Left renal cortex interstitium (tissue), 4 donors: Measurements from ENCODE around the gene ULK4. TPM values are rescaled to one million over a fixed set of nuclear protein-coding genes. Genes with fewer than 3 reads are reported as not detected.
A peak's percentile ranks its signal among the peaks of the same experiment; 100 is the strongest.

ENCODE experiments used
- DNase-seq, 4 donors: peaks; one replicate each; pipeline ENCODE4 v3.0.0-alpha.2; 2013; ENCODE audit warnings: low read depth in 4 of 4, low spot score in 2 of 4, missing footprints in 1 of 4
- polyA plus RNA-seq, 4 donors: library from polyadenylated mRNA; unstranded; fragments of 120-200 nt; gene quantifications; one replicate each; pipeline ENCODE4 v1.2.1, GENCODE V29; 2013; ENCODE audit not compliant: insufficient read length in 4 of 4

Gene ULK4
- polyA plus RNA-seq, 4 donors = 3.7 to 5.2 (median 5.1) TPM

GRCh38 chr3:41519746-41520145 is 442.2 kb downstream of the ULK4 start:
- no peak for DNase-seq

- peak in 3 of 4 donors; percentile 16 to 23 (median 21) for DNase-seq
Observed at GRCh38 chr3:41518626-41519025, 443.3 kb downstream of the ULK4 start.

GRCh38 chr3:41508063-41508696 is 453.7 kb downstream of the ULK4 start:
- DNase-seq = no peak

- DNase-seq = no peak
Observed at GRCh38 chr3:41507336-41508062, 454.4 kb downstream of the ULK4 start.

- DNase-seq = no peak
Observed at GRCh38 chr3:41503998-41504623, 457.8 kb downstream of the ULK4 start.

GRCh38 chr3:41502481-41502880 is 459.4 kb downstream of the ULK4 start:
- DNase-seq = no peak

GRCh38 chr3:41502023-41502422 is 459.9 kb downstream of the ULK4 start:
- DNase-seq = no peak

- DNase-seq = no peak
Observed at GRCh38 chr3:41498847-41499246, 463.1 kb downstream of the ULK4 start.

GRCh38 chr3:41490360-41490759 is 471.5 kb downstream of the ULK4 start:
- no peak for DNase-seq

GRCh38 chr3:41489231-41489630 is 472.7 kb downstream of the ULK4 start:
- DNase-seq = no peak

- DNase-seq = no peak
Observed at GRCh38 chr3:41488501-41488900, 473.4 kb downstream of the ULK4 start.

GRCh38 chr3:41485484-41485883 is 476.4 kb downstream of the ULK4 start:
- no peak for DNase-seq

- DNase-seq = no peak
Observed at GRCh38 chr3:41482134-41482533, 479.8 kb downstream of the ULK4 start.

- DNase-seq = no peak
Observed at GRCh38 chr3:41478278-41478677, 483.6 kb downstream of the ULK4 start.

GRCh38 chr3:41477399-41478014 is 484.4 kb downstream of the ULK4 start:
- DNase-seq = no peak

GRCh38 chr3:41469083-41469482 is 492.8 kb downstream of the ULK4 start:
- no peak for DNase-seq

- DNase-seq = no peak
Observed at GRCh38 chr3:41467481-41467880, 494.4 kb downstream of the ULK4 start.

GRCh38 chr3:41464858-41465257 is 497.0 kb downstream of the ULK4 start:
- DNase-seq = no peak

GRCh38 chr3:41464401-41464800 is 497.5 kb downstream of the ULK4 start:
- no peak for DNase-seq

- no peak for DNase-seq
Observed at GRCh38 chr3:41462103-41462691, 499.7 kb downstream of the ULK4 start.

GRCh38 chr3:41460736-41461135 is 501.2 kb downstream of the ULK4 start:
- no peak for DNase-seq
